Embryonic facial prominence (tissue), 1 donor: ENCODE data around the gene RNF11.

ENCODE experiments used
- DNase-seq: peaks from one replicate; pipeline ENCODE4 v3.0.0-alpha.2; 2016; ENCODE audit errors: extremely low spot score

Gene RNF11

DNA sequence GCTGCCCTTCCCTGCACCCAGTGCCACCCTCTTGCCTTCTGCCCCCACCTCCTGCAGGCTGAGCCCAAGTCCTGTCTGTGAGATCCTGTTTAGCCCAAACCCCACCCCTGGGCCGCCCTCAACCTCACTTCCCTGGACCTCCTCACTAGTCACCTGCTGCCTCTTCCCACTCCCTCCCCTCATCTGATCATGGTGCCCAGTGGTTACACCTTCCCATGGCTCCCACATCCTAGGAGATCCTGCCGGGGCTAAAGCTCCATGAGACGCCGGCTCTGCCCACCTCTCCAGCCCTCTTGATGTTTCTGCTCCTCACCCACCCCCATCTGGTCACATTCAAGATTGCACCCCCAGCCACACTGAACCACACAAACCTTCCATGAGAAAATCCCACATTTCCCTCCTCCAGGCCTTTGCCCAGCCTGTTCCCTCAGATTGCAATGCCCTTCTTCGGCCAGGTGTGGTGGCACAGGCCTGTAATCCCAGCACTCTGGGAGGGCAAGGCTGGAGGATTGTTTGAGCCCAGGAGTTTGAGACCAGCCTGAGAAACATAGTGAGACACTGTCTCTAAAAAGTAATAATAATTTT lies 77.3 kb downstream of the RNF11 start:
- DNase-seq: no peak

DNA sequence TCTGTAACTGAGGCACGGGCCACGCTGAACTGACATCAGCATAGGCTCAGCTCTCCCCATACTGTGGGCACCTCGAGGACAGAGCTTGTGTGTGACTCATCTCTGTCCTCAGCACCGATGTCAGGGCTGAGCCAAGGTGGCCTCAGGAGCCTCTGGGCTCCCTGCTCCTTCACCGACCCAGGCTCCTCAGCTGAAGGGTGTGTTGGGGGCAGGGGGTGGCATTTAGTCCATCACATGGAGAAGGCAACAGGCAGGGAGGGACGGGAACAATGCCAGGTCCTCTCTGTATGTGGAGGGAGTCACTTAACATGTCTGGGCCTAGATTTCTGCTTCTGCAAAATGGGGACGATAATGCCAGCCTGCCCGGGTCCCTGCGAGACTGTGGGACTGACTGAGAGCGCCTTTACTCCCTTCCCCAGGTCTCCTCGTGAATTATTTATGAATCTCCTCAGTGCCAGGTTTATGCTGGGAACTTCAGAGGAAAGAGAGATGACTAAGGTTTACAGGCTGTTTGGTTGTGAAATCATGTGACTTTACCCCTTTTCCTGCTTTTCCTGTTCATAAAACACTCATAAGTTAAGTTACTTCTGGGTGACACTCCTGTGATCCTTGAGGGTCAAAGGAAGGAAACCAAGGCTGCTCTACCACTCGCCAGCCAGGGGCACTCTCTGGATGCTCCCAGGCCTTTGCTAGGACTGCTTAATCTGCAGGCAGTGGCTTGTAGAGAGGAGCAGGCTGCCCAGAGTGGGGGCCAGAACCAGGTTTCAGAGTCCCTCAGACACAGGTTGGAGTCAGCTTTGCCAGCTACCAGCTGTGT lies 78.1 kb downstream of the RNF11 start:
- no peak for DNase-seq

DNA sequence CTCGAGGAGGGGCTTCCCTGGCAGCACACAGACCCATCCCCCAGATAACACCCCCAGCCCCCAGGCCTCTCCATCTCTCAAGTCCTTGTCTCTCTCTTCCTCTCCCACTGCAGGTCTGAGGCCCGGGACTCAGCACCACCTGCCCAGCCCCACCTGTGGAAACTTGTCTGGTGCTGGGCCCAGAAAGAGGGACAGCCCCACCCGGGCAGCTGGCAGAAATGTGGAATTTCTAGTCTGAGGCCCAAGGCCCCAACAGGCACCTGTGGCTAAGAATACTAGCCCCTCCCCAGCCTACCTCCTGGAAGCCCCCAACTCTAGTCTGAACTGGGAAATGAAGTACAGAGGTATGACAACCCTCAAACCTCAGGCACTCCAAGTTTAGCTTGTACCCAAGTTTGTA lies 78.9 kb downstream of the RNF11 start:
- DNase-seq: no peak

DNA sequence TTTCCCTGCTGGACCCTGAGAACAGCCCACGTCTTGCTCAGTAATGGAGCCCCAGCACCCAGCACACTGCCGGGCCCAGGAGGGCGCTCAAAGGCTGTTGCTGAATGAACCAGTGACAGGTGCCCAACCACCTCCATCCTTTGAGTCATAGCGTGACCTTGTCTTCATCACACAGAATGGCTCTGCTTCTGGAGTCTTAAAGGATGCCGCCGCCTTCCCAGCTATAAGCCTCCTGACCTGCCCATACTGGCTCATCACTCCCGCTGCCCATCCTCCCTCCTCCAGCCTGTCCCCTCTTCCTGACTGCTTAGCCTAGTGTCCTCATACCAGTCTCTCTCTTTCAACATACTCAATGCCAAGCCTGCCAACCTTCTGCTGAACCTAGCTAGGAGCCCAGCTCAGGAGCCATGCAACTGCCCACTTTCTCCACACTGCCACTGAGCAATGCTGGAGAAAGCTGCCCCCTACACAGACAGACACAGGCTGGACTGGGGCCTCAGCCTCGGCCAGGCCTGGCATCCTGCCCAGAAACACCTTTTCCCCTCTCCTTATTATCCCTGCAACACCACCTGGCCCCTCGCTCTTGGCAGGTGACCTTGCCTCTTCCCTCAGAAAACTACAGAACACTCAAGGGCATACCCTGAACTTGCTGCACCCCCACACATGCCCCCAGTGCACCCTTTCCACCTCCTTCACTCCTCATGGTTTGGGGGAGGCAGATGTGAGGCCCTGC lies 80.2 kb downstream of the RNF11 start:
- no peak for DNase-seq

DNA sequence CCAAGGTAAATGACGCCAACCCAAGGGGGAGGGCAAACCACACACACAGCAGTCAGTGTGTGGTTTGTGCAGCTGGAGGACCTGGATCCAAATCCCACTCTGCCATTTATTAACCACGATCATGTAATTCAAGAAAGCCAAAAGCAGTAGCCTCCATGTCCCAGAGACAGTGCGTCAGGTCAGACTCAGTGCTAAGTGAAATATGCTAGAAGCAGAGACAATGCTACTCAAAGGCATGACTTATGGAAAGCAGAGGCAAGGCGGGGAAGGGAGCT lies 80.7 kb downstream of the RNF11 start:
- no peak for DNase-seq

DNA sequence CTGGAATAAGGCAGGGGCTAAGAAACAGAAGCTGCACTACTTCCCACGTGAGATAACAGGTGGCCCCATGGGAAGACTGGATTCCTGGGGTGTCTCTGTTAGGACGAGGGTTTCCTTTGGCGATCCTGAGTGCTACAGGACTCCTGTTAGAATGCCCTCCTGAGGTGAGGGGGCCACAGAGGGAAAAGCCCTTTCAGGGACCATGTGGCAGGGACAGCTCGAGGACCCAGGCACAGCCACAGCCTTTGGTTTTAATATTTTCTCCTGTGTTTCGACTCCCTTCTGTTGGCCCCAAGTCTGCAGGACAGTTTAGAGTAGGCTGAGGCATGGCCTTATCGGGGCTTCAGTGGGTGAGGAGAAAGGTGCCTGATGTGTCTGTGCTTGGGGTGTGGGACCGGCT lies 81.7 kb downstream of the RNF11 start:
- DNase-seq: no peak

DNA sequence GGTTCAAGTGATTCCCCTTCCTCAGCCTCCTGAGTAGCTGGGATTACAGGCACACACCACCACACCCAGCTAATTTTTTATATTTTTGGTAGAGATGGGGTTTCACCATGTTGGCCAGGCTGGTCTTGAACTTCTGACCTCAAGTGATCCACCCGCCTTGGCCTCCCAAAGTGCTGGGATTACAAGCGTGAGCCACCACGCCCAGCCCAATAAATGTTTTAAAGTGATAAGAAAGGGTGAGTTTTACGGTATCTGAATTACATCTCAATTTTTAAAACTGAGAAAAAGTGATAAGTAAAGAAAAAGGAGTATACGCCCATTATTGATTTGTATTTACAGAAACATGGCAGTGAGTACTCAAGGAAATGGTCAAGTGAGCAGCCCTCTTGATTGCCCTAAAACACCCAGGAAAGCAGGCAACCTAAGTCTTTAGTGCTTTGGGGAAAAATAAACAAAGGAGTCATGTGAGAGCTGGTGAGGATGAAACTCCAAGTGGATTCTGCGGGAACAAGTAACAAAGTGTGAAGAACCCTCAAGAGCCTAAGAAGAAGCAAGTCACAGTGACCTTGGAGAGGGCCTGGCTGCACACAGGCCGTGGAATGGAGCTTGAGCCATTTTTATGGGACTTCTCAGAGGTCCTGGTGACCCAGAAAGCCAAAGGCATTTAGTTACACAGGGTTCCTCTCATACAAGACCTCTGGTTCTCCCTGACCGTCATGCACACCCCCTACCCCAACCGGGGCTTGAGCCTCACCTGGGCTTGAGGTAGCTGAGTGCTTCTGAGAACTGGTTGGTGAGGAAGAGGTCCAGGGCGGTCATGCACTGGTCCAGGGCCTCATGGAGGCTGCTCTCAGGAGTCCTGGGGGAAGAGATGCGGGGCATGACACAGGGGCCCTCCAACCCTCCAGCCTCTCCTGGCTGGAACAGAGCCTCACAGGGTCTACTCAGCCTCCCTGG lies 85.2 kb downstream of the RNF11 start:
- no peak for DNase-seq

DNA sequence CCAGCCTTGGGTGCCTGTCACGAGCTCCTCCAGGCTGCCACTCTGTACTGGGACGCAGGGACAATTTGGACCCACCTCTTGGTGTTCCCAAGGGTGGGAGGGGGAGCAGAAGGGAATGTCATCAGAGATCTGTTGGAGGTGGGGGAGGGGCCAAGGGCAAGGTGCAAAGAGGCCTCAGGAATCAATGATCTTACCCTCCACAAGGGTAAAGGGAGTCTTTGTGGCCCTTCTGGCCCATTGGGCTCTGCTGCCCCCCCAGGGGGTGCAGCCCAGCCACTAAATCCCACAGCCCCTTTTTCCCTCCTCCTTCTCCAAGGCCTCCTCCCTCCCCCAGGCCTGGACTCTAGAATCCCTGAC lies 85.8 kb downstream of the RNF11 start:
- no peak for DNase-seq

DNA sequence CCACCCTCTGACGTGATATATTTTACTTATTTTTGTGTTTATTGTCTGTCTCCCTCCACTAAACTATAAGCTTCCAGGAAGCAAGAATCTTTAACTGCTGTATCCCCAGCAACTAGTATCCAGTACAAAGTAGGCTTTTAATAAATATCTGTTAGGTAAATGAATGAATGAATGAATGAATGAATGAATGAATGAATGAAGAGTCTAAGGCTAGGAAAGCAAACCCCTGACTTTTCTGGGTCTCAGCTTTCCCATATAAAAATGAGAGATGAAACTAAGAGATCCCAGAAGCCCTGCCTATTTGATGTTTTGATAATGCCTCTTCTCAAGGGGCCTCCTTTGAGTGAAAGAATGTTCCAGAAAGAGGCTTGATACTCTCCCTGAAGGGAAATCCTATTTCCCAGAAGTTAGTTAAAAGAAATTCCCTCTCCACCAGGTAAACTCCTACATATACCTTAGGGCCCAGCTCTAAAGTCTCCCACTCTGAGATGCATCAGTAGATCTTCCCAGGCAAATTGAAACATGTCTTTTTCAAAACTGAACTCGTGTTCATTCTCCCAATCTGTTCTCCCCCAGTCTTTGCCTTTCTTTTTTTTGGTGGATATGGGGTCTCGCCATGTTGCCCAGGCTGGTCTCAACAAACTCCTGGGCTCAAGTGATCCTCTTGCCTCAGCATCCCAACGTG lies 86.5 kb downstream of the RNF11 start:
- no peak for DNase-seq
